Measurements from ENCODE around the gene AKT1.

Gene AKT1

DNA sequence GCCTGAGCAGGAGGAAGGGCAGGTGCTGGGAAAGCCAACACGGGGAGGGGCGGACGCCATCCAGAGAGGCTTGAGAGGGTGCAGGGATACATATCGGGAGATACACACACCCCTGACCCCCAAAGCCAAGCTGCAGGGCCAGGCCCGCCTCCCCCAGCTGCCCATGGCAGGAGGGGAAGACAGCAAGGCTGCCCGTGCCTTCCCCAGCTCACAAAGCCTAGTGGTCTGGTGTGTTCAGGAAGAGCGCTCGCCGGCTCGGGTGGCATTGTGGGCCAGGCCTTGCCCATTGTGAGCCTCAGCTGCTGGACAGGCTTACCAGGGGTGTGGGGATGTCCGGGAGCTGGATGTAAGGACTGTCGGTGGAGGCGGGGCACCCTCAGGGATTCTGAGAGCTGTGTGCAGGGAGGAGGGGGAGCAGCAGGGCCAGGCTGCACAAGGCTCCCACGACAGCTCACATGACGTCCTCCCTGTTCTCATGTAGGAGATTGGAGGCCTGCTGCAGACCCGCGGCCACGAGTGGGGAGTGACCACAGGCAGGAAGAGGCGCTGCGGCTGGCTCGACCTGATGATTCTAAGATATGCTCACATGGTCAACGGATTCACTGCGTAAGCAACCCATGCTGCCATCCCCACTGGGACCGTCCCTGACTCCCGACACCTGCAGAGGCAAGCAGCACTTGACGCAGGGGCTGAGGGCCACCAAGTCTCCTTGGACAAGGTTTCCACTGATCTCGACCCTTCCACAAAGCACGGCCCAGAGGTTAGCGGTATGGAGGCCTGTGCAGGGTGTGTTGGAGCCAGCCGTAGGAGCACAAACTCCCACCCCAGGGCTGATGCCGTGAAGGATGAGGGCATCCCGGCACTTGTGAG is 52.7 kb downstream of the AKT1 start:
- Mint-ChIP-seq H3K27me3 (ENCODE audit: low read depth, poor library complexity) (peaks cover 3% of the 10 kb centered on the region), H3K4me1 (peaks cover 26% of the 10 kb centered on the region), H3K27ac (peak overlapping the region; percentile 59), H3K36me3 (ENCODE audit: low read depth) (peaks cover 8% of the 10 kb centered on the region), H3K9me3 (no peaks in the 10 kb centered on the region), H3K4me3 (no peak overlapping the region)
- TF ChIP-seq, protein P1, sequence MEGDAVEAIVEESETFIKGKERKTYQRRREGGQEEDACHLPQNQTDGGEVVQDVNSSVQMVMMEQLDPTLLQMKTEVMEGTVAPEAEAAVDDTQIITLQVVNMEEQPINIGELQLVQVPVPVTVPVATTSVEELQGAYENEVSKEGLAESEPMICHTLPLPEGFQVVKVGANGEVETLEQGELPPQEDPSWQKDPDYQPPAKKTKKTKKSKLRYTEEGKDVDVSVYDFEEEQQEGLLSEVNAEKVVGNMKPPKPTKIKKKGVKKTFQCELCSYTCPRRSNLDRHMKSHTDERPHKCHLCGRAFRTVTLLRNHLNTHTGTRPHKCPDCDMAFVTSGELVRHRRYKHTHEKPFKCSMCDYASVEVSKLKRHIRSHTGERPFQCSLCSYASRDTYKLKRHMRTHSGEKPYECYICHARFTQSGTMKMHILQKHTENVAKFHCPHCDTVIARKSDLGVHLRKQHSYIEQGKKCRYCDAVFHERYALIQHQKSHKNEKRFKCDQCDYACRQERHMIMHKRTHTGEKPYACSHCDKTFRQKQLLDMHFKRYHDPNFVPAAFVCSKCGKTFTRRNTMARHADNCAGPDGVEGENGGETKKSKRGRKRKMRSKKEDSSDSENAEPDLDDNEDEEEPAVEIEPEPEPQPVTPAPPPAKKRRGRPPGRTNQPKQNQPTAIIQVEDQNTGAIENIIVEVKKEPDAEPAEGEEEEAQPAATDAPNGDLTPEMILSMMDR (IDR thresholded peaks at IDR 0.05): no peak
- no peak for DNase-seq

DNA sequence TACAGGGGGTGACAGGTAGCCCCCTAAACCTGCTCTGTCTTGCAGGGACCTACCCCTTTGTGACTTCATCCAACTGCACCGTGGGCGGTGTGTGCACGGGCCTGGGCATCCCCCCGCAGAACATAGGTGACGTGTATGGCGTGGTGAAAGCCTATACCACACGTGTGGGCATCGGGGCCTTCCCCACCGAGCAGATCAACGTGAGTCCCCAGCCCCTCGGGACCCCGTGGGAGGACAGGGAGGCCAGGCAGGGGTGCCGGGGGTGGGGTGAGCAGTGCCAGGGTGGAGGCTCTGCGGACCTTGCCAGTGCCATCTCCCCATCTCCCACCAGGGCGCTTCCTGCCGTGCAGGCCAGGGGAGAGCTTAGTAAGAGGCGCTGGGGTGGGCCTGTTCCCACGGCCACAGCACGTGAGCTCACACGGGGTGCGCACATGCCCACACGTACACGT is 53.7 kb downstream of the AKT1 start:
- peaks cover 8% of the 10 kb centered on the region for H3K36me3 Mint-ChIP-seq (ENCODE audit: low read depth)
- H3K9me3 Mint-ChIP-seq: no peaks in the 10 kb centered on the region
- DNase-seq: no peak
- TF ChIP-seq, protein P1 (IDR thresholded peaks at IDR 0.05): no peak
- peaks cover 22% of the 10 kb centered on the region for H3K4me1 Mint-ChIP-seq
- no peak overlapping the region for H3K27ac Mint-ChIP-seq
- H3K4me3 Mint-ChIP-seq: no peak overlapping the region
- H3K27me3 Mint-ChIP-seq (ENCODE audit: low read depth, poor library complexity): peaks cover 2% of the 10 kb centered on the region

DNA sequence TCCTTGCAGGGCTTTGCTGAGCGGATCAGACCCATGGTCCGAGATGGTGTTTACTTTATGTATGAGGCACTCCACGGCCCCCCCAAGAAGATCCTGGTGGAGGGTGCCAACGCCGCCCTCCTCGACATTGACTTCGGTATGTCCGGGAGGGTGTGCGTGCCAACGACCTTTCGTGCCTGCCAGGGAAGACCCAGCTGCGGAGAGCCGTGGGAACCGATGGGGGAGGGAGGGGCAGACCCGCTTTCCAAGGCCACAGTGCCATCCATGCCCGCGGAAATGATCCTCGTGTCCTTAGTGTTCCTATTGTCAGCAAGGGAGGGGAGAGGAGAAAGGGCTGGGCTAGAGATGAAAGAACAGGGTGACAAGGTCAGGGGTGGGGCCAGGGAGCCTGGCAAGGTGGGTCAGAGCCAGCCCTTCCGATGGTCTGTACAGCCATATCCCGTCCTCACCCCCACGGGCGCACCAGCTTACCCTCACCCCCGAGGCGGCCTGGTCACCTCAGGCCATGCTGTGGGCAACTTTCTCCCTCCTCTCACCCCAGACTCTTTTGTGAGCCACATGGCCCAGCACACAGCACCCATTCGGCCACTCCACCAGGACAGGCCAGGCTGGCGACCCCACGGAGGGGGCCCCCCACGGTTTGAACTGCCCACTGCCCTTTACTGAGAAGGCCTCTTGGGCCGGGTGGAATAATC is 54.3 kb downstream of the AKT1 start:
- H3K36me3 Mint-ChIP-seq (ENCODE audit: low read depth): peaks cover 8% of the 10 kb centered on the region
- no peaks in the 10 kb centered on the region for H3K27me3 Mint-ChIP-seq (ENCODE audit: low read depth, poor library complexity)
- H3K4me1 Mint-ChIP-seq: peaks cover 21% of the 10 kb centered on the region
- H3K27ac Mint-ChIP-seq: no peak overlapping the region
- TF ChIP-seq, protein P1 (IDR thresholded peaks at IDR 0.05): no peak
- no peak overlapping the region for H3K4me3 Mint-ChIP-seq
- DNase-seq: no peak
- no peaks in the 10 kb centered on the region for H3K9me3 Mint-ChIP-seq

DNA sequence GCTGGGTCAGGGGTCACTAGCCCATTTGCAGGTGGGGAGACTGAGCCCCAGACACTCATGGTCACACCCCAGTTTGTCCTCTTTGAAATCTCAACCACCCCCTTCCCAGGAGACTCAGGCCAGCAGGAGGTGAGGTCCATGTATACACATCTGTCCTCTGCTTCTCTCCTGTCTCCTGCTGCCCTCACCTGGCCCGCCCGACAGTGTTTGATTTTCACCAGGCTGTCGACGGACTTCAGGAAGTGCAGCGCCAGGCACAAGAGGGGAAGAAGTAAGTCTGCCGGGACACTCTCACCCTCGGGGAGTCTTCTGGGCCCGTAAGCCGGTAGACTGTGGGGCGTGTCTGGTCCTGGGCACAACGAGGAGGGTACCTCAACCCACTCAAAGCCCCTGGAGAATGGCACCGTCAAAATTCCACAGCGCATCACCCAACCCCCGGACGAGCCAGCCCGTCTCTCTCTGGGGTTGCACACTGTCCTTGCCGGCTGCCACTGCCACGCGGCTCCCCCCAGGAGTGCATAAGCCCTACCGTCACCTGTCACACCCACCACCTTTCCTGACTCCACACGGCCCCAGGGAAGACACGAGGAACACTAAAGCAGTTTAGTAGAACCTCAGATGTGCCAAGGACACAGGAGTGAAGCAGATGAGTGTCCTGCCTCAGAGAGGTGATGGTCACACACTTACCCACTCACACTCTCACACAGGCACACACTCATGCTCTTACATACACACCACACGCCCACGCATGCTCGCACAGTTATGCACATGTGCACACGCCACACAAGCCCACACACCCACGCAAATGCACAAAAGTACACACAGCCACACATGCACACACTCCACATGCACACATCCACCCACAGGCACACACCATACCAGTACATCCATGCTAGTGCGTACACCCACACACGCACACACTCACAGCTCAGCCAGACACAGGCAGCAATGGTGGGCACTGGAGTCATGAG is 55.7 kb downstream of the AKT1 start:
- H3K4me3 Mint-ChIP-seq: no peak overlapping the region
- TF ChIP-seq, protein P1 (IDR thresholded peaks at IDR 0.05): no peak
- H3K9me3 Mint-ChIP-seq: no peaks in the 10 kb centered on the region
- no peaks in the 10 kb centered on the region for H3K27me3 Mint-ChIP-seq (ENCODE audit: low read depth, poor library complexity)
- no peak overlapping the region for H3K27ac Mint-ChIP-seq
- H3K4me1 Mint-ChIP-seq: peaks cover 17% of the 10 kb centered on the region
- H3K36me3 Mint-ChIP-seq (ENCODE audit: low read depth): peaks cover 8% of the 10 kb centered on the region
- no peak for DNase-seq

DNA sequence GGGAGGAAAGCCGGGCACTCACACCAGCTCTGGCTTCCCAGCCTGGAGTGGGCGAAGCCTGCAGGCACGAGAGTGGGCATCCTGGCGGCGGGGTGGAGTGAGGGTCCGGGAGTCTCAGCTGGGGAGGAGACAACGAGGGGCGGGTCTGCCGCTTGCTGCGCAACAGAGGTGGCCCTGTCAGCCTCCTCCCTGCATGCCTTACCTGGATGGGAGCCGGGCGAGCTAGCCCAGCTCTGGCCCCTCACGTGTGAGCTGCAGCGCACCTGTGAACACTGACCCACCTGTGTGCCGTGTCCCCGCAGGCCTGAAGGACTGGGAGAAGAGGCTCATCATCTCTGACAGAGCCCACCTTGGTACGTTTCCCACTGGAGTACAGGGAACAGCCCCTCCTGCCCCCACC is 56.5 kb downstream of the AKT1 start:
- peaks cover 8% of the 10 kb centered on the region for H3K36me3 Mint-ChIP-seq (ENCODE audit: low read depth)
- no peak overlapping the region for H3K4me3 Mint-ChIP-seq
- peaks cover 17% of the 10 kb centered on the region for H3K4me1 Mint-ChIP-seq
- no peak overlapping the region for H3K27ac Mint-ChIP-seq
- H3K9me3 Mint-ChIP-seq: no peaks in the 10 kb centered on the region
- DNase-seq: no peak
- no peaks in the 10 kb centered on the region for H3K27me3 Mint-ChIP-seq (ENCODE audit: low read depth, poor library complexity)
- TF ChIP-seq, protein P1 (IDR thresholded peaks at IDR 0.05): no peak

All from nephron progenitor cell (in vitro differentiated cells).